Ovary (tissue), 9 donors: ENCODE data around the gene SEMA5A. TPM values are rescaled to one million over a fixed set of nuclear protein-coding genes. Genes with fewer than 3 reads are reported as not detected.

ENCODE experiments used
- DNase-seq, 5 donors: peaks; one replicate each; pipeline ENCODE4 v3.0.0-alpha.2; 2019 to 2020
- H3K27ac ChIP-seq, 2 donors: fragments of 200-600 bp; one replicate each; pipeline versions ENCODE4 v1.5.1 to v1.8.0; 2019 to 2022
- H3K27me3 ChIP-seq: fragments of 200-600 bp; one replicate; pipeline ENCODE4 v1.8.0; 2022
- H3K36me3 ChIP-seq: fragments of 200-600 bp; sonication (generic); one replicate; pipeline ENCODE4 v1.5.1; 2019
- H3K4me1 ChIP-seq: one replicate; pipeline ENCODE4 v1.8.1; 2013; ENCODE audit warnings: mild to moderate bottlenecking, moderate library complexity; ENCODE audit not compliant: insufficient read depth
- H3K4me3 ChIP-seq: fragments of 200-600 bp; sonication (generic); one replicate; pipeline ENCODE4 v1.5.1; 2017
- H3K9me3 ChIP-seq, 2 donors: fragments of 200-600 bp in 1 of 2; sonication (generic) in 1 of 2; one replicate each; pipeline versions ENCODE4 v1.5.1 to v1.8.1; 2013 to 2019; ENCODE audit warnings: mild to moderate bottlenecking in 1 of 2, moderate library complexity in 1 of 2
- EP300 ChIP-seq: sonication (generic); formaldehyde crosslinking; IDR thresholded peaks from one replicate; pipeline ENCODE4 v1.6.1; 2017; ENCODE audit warnings: antibody characterized with exemption
- POLR2A ChIP-seq: fragments of 450-650 bp; IDR thresholded peaks from one replicate; pipeline ENCODE4 v1.6.1; 2017; ENCODE audit warnings: antibody characterized with exemption, mild to moderate bottlenecking, moderate library complexity
- WGBS, 3 donors: extraction: QIAGEN DNeasy Blood & Tissue Kit in 1 of 3; methylation state at CpG; one replicate each; pipeline versions ENCODE4 v1.1.5 to v1.1.7; 2013 to 2017; 5-methylcytosine and 5-hydroxymethylcytosine counted together
- intact Hi-C, 4 donors: fragments of 100-400 bp; cut with DNase I; formaldehyde crosslinking; loops; one replicate each; pipeline versions ENCODE4 v1.11.0 to v1.15.1; 2022 to 2023
- polyA plus RNA-seq, 2 donors: library from polyadenylated mRNA; stranded (reverse); fragments of 200-250 nt in 1 of 2; fragments of 350-450 nt in 1 of 2; fragmentation: Illumina TruSeq in 1 of 2; extraction: RNeasy Lipid Tissue Mini Kit (QIAGEN cat#74804) in 1 of 2; gene quantifications; one replicate each; pipeline ENCODE4 v1.2.3, GENCODE V29; 2013 to 2014
- total RNA-seq, 7 donors: library from RNA; depleted of rRNA in 2 of 7; stranded (reverse); fragments of >200 nt in 2 of 7; fragmentation: NEBNext Ultra II Directional in 3 of 7; extraction: Animal tissue kit (Norgen Biotek cat#: 25700) in 3 of 7; gene quantifications; one replicate each; pipeline versions ENCODE4 v1.1.0 to v1.2.4, GENCODE V29; 2016 to 2023
- TF ChIP-seq, protein P1 (sequence below), 3 donors: fragments of 450-650 bp in 2 of 3; fragments of 200-600 bp in 1 of 3; IDR thresholded peaks; one replicate each; pipeline versions ENCODE4 v1.5.1 to v1.8.0; 2016 to 2022; ENCODE audit warnings: antibody characterized with exemption in 3 of 3, mild to moderate bottlenecking in 1 of 3
- donor health status: DM: no; HTN: no; CAD: no; lungs with moderate emphysema.
- donor health status: DM: no; HTN: no; CAD: no.
- donor health status: Bipolar disorder and iron deficiency.
- donor health status: DM: yes; HTN: yes; CAD: no.
- donor health status: DM: no; HTN: no; CAD: no.
- donor health status: DM: yes; HTN: yes; CAD: no.

SEMA5A gene
- total and polyA plus RNA-seq, 9 donors = 2.0 to 6.6 (median 4.3) TPM

GRCh38 chr5:9241479-9242305 lies 304.2 kb downstream of the SEMA5A start:
- H3K9me3 ChIP-seq = no peaks in the 10 kb centered on the region
- H3K27me3 ChIP-seq = no peaks in the 10 kb centered on the region
- H3K4me1 ChIP-seq = no peaks in the 10 kb centered on the region
- intact Hi-C loops = no loop called here
- H3K4me3 ChIP-seq = no peak overlapping the region
- no peaks in the 10 kb centered on the region for H3K36me3 ChIP-seq
- 88 to 90% (median 89%) methylated on average over 9 of the region's 9 CpGs for WGBS, 3 donors
- H3K27ac ChIP-seq = no peak overlapping the region
- no peak for DNase-seq
- TF ChIP-seq, protein P1, sequence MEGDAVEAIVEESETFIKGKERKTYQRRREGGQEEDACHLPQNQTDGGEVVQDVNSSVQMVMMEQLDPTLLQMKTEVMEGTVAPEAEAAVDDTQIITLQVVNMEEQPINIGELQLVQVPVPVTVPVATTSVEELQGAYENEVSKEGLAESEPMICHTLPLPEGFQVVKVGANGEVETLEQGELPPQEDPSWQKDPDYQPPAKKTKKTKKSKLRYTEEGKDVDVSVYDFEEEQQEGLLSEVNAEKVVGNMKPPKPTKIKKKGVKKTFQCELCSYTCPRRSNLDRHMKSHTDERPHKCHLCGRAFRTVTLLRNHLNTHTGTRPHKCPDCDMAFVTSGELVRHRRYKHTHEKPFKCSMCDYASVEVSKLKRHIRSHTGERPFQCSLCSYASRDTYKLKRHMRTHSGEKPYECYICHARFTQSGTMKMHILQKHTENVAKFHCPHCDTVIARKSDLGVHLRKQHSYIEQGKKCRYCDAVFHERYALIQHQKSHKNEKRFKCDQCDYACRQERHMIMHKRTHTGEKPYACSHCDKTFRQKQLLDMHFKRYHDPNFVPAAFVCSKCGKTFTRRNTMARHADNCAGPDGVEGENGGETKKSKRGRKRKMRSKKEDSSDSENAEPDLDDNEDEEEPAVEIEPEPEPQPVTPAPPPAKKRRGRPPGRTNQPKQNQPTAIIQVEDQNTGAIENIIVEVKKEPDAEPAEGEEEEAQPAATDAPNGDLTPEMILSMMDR (IDR thresholded peaks at IDR 0.05) = no peak
- no peak for TF ChIP-seq EP300
- no peak for TF ChIP-seq POLR2A

GRCh38 chr5:9240431-9240830 lies 305.4 kb downstream of the SEMA5A start:
- no peak overlapping the region for H3K4me3 ChIP-seq
- intact Hi-C loops = no loop called here
- no peaks in the 10 kb centered on the region for H3K27me3 ChIP-seq
- WGBS, 3 donors = 49 to 68% (median 62%) methylated on average over 2 of the region's 2 CpGs
- H3K27ac ChIP-seq = no peak overlapping the region
- H3K36me3 ChIP-seq = no peaks in the 10 kb centered on the region
- DNase-seq = no peak
- H3K4me1 ChIP-seq = no peaks in the 10 kb centered on the region
- TF ChIP-seq EP300 = no peak
- no peak for TF ChIP-seq POLR2A
- TF ChIP-seq, protein P1 (IDR thresholded peaks at IDR 0.05) = no peak
- no peaks in the 10 kb centered on the region for H3K9me3 ChIP-seq

GRCh38 chr5:9239626-9240025 lies 306.2 kb downstream of the SEMA5A start:
- TF ChIP-seq, protein P1 (IDR thresholded peaks at IDR 0.05) = no peak
- TF ChIP-seq EP300 = no peak
- no peak for TF ChIP-seq POLR2A
- H3K27ac ChIP-seq = no peak overlapping the region
- H3K36me3 ChIP-seq = no peaks in the 10 kb centered on the region
- H3K4me1 ChIP-seq = no peaks in the 10 kb centered on the region
- H3K27me3 ChIP-seq = no peaks in the 10 kb centered on the region
- DNase-seq = no peak
- H3K9me3 ChIP-seq = no peaks in the 10 kb centered on the region
- intact Hi-C loops = no loop called here
- H3K4me3 ChIP-seq = no peak overlapping the region
- WGBS, 3 donors = 37 to 58% (median 58%) methylated on average over 2 of the region's 2 CpGs

GRCh38 chr5:9239071-9239470 lies 306.8 kb downstream of the SEMA5A start:
- Histone ChIP-seq H3K36me3 (no peaks in the 10 kb centered on the region), H3K9me3 (no peaks in the 10 kb centered on the region), H3K4me1 (no peaks in the 10 kb centered on the region), H3K4me3 (no peak overlapping the region), H3K27ac (no peak overlapping the region), H3K27me3 (no peaks in the 10 kb centered on the region)
- TF ChIP-seq, protein P1 (IDR thresholded peaks at IDR 0.05) = no peak
- TF ChIP-seq POLR2A = no peak
- no peak for TF ChIP-seq EP300
- intact Hi-C loops = no loop called here
- DNase-seq = no peak
